HG03571 (cell line): ENCODE results near the gene METTL16.
"Not testable (repeated sequence)": the region's sequence is repeated elsewhere in the genome, so short reads cannot be mapped to it uniquely, and the experiment has no call there.

Source experiments
- ATAC-seq: cut with Tn5 transposase; IDR thresholded peaks from one replicate; pipeline ENCODE4 v1.9.1; 2021; ENCODE audit not compliant: unreplicated experiment

Gene METTL16

DNA sequence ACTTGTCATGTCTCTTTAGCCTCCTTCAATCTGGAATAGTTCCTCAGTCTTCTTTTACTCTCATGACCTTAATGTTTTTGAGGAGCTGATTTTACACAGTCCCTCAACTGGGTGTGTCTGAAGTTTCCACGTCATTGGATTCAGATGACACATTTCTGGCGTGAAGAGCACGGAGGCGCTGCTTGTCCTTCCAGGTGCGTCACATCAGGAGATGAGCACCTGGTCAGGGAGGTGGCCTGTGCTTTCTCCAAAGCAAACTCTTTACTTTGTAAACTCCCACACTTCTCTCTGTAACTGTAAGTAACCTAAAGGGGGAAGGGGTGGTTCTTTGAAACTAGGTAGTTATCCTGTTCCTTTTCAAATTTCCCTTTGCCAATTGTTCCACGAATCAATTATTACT lies 58.4 kb downstream of the METTL16 start:
- no peak for ATAC-seq

- no peak for ATAC-seq
These were observed 59.4 kb downstream of the METTL16 start for GRCh38 chr17:2452216-2452750.

DNA sequence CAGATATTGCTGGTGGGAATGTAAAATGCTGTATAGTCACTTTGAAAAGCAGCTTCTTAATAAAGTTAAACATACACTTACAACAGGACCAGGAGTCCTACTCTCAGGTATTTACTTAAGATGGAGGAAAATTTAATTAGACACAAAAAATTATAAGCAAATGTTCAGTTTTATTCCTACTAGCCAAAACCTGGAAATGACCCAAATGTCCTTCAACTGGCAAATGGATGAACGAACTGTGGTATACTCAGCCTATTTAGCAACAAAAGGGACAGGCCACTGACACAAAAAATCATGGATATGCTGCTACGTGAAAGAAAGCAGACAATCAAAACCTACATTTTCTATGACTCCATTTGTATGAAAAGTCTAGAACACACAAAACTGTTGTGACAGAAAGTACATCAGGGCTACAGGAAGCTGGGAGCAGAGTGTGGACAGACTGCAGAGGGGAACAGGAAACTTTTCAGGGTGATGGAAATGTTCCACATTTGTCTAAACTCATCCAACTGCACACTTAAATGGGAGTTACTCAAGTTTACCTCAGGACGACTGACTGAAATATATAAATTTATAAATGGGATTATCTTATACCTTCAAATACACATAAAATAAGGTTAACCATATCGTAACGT lies 61.6 kb downstream of the METTL16 start:
- ATAC-seq = no peak

DNA sequence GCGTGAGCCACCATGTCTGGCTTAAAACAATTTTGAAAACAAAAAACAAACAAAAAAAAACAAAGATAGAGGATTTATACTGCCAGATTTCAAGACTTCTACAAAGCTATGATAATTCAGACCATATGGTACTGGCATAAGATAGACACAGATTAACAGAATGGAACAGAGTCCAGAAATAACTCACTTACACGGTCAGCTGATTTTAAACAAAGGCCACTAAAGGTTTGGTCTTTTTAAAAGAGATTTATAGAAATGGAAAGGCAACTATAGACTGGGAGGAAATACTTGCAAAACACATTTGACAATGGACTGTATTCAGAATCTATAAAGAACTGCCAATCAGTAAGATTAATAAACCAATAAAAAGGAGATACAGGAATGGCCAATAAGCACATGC lies 62.2 kb downstream of the METTL16 start:
- no peak for ATAC-seq

GRCh38 chr17:2447479-2447878 lies 64.2 kb downstream of the METTL16 start:
- not testable (repeated sequence) for ATAC-seq

DNA sequence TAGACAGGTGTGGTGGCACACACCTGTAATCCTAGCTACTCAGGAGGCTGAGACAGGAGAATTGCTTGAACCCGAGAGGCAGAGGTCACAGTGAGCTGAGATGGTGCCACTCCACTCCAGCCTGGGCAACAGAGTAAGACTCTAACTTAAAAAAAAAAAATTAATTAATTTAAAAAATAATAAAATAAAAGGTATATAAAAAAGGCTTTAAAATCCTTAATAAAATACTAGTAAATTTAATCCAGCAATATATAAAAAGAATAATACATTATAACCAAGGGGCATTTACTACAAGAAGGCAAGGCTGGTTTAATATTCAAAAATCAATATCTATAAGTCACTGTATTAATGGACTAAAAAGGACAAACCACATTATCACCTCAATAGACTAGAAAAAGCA lies 66.0 kb downstream of the METTL16 start:
- no peak for ATAC-seq

- no peak for ATAC-seq
These were observed 67.3 kb downstream of the METTL16 start for GRCh38 chr17:2444382-2444781.

DNA sequence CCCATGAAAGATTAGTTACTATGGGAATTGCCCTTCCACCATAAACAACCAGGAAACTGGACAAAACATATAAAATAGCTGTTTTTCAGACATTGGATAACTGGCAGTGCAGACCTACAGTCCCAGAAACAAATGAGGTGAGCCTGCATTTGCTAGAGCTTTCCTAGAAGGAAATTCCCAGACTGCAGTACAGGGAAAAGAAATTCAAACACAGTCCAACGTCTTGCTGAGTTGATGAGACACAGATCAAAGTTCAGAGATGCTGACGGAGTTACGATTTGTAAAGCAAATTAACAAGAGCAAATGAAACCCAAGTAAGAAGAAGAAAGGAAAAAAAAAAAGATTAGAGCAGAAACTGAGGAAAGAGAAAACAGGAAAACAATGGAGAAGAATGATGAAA lies 69.5 kb downstream of the METTL16 start:
- ATAC-seq = no peak

- ATAC-seq = no peak
These were observed 70.8 kb downstream of the METTL16 start for GRCh38 chr17:2440930-2441329.

DNA sequence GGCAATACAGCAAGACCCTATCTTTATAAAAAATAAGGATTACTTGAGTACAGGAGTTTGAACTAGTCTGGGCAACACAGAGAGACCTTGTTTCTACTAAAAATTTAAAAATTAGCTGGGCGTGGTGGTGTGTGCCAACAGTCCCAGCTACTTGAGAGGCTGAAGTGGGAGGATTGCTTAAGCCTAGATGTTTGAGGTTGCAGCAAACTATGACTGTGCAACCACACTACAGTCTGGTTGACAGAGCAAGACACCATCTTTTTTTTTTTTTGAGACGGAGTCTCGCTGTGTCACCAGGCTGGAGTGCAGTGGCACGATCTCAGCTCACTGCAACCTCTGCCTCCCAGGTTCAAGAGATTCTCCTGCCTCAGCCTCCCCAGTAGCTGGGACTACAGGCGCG lies 71.7 kb downstream of the METTL16 start:
- ATAC-seq = not testable (repeated sequence)

DNA sequence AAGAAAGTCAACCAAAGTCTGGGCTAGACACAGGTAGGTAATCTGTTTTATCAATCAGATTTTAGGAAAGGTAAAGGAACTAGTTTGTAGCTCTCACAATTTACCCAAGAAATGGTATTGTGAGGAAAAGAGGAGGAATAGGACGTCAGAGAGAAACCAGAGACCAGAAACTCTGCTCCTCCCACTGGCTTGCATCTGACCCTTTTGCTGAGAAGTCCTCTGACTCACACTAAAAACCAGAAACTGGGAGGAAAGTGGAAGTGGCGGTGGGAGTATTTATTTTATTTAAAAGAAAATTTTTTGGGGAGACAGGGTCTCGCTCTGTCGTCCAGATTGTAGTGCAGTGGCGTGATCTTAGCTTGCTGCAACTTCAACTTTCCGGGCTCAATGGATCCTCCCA lies 72.9 kb downstream of the METTL16 start:
- no peak for ATAC-seq

- no peak for ATAC-seq
These were observed 75.3 kb downstream of the METTL16 start for GRCh38 chr17:2436316-2436905.

GRCh38 chr17:2435862-2436261 lies 75.8 kb downstream of the METTL16 start:
- ATAC-seq = no peak

GRCh38 chr17:2435181-2435741 lies 76.4 kb downstream of the METTL16 start:
- ATAC-seq = no peak

- no peak for ATAC-seq
These were observed 78.0 kb downstream of the METTL16 start for GRCh38 chr17:2433696-2434095.

DNA sequence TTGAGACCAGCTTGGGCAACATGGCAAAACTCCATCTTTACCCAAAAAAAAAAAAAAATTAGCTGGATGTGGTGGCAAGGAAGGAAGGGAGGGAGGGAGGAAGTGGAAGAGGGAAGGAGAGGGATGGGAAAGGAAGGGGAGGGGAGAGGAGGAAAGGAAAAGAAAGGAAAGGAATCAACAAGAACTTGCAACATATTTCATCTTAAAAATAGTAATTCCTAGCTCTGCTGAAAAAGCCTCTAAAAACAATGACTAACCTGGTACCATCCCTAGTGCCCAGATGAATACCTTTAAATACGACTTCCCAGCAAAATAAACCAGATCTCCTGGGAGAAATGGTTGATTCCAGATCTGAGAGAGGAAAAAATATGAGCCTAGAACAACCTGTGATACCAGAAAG lies 83.8 kb downstream of the METTL16 start:
- ATAC-seq = no peak

GRCh38 chr17:2427215-2427614 lies 84.5 kb downstream of the METTL16 start:
- ATAC-seq = no peak

- ATAC-seq = no peak
These were observed 88.4 kb downstream of the METTL16 start for GRCh38 chr17:2423271-2423670.

DNA sequence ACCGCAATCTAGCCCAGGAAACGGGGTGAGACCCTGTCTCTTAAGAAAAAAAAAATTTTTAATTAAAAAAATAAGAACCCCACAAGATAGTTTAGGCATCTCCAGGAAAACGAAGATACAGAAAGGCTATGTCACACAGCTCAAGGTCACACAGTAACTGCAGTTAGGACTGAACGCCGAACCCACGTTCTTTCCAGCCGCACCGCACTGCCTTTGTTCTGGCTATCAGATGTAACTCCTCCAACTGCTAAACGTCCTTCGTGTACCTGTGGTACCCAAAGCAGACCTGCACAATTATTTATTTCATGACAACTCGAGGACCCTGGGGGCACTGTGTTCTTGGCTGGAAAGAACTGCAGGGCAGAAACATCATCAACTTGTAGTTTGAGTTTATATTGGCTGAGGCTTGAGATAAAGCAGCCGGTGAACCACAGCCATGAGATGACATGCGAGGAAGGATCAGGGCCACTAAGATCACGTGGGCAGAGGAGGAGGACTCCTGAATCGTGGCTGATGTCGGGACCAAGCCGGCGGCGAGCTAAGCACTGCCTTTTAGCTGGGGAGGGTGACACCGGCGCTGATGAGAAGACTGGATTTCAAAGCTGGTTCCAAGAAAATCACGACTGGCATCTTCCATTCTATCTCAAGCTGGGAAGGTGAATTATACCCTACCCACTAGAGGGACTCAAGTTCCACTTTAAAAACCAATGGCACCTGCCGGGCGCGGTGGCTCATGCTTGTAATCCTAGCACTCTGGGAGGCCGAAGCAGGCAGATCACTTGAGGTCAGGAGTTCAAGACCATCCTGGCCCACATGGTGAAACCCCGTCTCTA lies 90.2 kb downstream of the METTL16 start:
- no peak for ATAC-seq

GRCh38 chr17:2420176-2420575 lies 91.5 kb downstream of the METTL16 start:
- no peak for ATAC-seq

DNA sequence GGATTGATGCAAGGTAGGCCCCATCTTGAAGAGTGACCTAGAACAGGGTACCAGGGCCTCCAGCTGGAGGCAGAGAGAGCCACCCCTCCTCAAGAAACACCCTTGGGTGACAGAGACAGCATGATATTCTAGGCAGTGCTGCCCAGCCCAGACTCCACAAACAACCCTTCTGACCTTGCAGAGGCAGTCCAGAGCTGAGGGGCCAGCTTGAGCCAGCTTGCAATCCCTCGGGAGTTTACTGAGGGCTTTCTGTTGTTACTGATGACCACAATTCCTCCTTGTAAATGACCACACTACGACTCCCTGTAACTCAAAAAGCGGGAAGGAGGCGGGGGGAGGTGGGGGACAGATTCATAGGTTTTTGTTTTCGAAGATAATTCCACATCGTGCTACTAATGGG lies 92.2 kb downstream of the METTL16 start:
- ATAC-seq = no peak

GRCh38 chr17:2418572-2418971 lies 93.1 kb downstream of the METTL16 start:
- no peak for ATAC-seq
